ENCODE measurements around the gene FEV.

- TF ChIP-seq CTCF (IDR thresholded peaks at IDR 0.05) (no peak), POLR2A (IDR thresholded peaks at IDR 0.05) (no peak)
These were observed 4.1 kb downstream of the FEV start for GRCh38 chr2:218980735-218981389.
